ENCODE results near the gene TICRR.

The TICRR gene

DNA sequence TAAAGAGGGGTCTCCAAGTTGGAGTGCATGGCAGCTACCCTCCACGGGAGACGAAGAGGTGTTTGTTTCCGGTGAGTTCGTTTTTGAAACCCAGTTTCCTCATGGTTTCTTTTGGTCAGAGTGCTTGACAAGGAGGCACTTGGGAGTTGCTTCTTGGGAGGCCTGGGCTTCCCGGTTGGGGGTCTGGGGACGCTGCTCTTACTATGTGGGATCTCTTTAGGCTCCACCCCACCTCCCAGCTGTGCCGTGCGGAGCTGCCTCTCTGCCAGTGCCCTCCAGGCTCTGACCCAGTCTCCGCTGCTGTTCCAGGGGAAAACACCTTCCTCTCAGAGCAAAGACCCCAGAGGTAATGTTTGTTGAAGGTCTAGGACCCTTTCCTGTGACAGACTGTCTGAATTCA lies 50.4 kb downstream of the TICRR start:
- Histone ChIP-seq H4K20me1 (peaks cover 23% of the 10 kb centered on the region; the same call in 1 of the 2 replicates), H3K27ac (no peak overlapping the region), H3K36me3 (peaks cover 98% of the 10 kb centered on the region), H3K4me2 (no peak overlapping the region), H3K4me1 (peaks cover 25% of the 10 kb centered on the region), H3K27me3 (no peaks in the 10 kb centered on the region), H3K9ac (no peak overlapping the region), H3K9me3 (no peaks in the 10 kb centered on the region), H3K4me3 (no peak overlapping the region)
- no peak for TF ChIP-seq Cebpa-rat (IDR thresholded peaks at IDR 0.05)

GRCh38 chr15:89627256-89627970 lies 52.1 kb downstream of the TICRR start:
- peaks cover 23% of the 10 kb centered on the region; the same call in 1 of the 2 replicates for H4K20me1 ChIP-seq
- H3K4me2 ChIP-seq, result peak overlapping the region; percentile 3; the same call in 1 of the 2 replicates
- H3K27ac ChIP-seq, result no peak overlapping the region
- H3K27me3 ChIP-seq, result no peaks in the 10 kb centered on the region
- H3K9ac ChIP-seq, result no peak overlapping the region
- peaks cover 98% of the 10 kb centered on the region for H3K36me3 ChIP-seq
- peaks cover 25% of the 10 kb centered on the region for H3K4me1 ChIP-seq
- H3K9me3 ChIP-seq, result peaks cover 14% of the 10 kb centered on the region; the same call in 1 of the 2 replicates
- no peak overlapping the region for H3K4me3 ChIP-seq
- no peak for TF ChIP-seq Cebpa-rat (IDR thresholded peaks at IDR 0.05)

- TF ChIP-seq Cebpa-rat (IDR thresholded peaks at IDR 0.05), result no peak
These were observed 53.0 kb downstream of the TICRR start for GRCh38 chr15:89628301-89628700.

DNA sequence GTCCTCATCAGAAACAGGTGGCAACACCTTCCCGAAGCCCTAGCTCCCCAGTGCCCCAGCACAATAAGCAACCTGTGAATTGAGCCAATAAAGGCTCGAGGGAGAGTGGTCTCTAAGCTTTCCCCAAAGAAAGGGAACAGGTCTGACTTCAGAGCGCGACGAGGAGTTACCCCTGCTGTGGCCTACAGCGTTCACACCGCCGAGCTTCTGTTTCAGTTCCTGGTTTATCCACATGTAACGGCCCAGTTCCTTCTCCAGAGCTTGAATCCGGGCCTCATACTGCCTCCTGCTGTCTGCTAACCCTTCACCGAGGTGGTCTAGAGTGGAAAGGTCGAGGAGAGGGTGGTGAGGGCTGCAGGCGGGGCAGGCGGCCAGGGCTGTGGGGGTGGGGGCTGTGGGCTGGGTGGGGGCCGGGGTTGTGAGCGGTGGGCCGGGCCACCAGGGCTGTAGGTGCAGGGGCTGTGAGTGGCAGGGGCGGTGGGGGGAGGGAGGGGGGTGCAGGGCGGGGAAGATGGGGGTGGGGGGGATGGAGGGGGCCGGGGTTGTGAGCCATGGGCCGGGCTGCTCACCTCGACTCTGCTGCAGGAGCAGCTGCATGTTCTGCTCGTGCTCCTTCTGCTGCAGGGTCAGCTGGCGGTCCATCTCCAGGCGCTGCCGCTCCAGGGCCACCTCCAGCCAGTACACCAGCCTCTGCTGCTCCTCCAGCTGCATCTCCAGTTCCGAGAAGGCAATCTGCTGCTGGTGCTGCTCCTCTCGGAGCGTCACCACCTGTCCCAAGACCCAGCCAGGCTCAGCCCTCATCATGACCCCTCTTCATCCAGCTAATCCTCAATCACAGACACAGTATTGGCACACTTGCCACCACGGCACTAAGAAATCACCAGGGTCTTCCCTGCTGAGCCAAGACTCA lies 53.8 kb downstream of the TICRR start:
- H4K20me1 ChIP-seq, result peaks cover 23% of the 10 kb centered on the region; the same call in 1 of the 2 replicates
- H3K9ac ChIP-seq, result no peak overlapping the region
- peak overlapping the region; percentile 49 for H3K4me2 ChIP-seq
- no peak for TF ChIP-seq Cebpa-rat (IDR thresholded peaks at IDR 0.05)
- H3K27ac ChIP-seq, result peak overlapping the region; percentile 62; the same call in 1 of the 2 replicates
- no peak overlapping the region for H3K4me3 ChIP-seq
- H3K27me3 ChIP-seq, result no peaks in the 10 kb centered on the region
- peaks cover 98% of the 10 kb centered on the region for H3K36me3 ChIP-seq
- H3K4me1 ChIP-seq, result peaks cover 25% of the 10 kb centered on the region
- peaks cover 30% of the 10 kb centered on the region for H3K9me3 ChIP-seq

More at GRCh38 chr15:89628301-89628700, 53.0 kb downstream of the TICRR start:
- peak overlapping the region; percentile 49 for H3K4me2 ChIP-seq
- H3K27me3 ChIP-seq, result no peaks in the 10 kb centered on the region
- peak overlapping the region; percentile 62 for H3K27ac ChIP-seq
- peaks cover 98% of the 10 kb centered on the region for H3K36me3 ChIP-seq
- H3K9ac ChIP-seq, result no peak overlapping the region
- H3K4me3 ChIP-seq, result no peak overlapping the region
- H4K20me1 ChIP-seq, result peaks cover 23% of the 10 kb centered on the region; the same call in 1 of the 2 replicates
- peaks cover 22% of the 10 kb centered on the region for H3K9me3 ChIP-seq
- H3K4me1 ChIP-seq, result peaks cover 25% of the 10 kb centered on the region

- no peak overlapping the region for H3K27ac ChIP-seq
- TF ChIP-seq Cebpa-rat (IDR thresholded peaks at IDR 0.05), result no peak
- H3K4me1 ChIP-seq, result peaks cover 25% of the 10 kb centered on the region
- H3K36me3 ChIP-seq, result peaks cover 96% of the 10 kb centered on the region
- no peak overlapping the region for H3K4me3 ChIP-seq
- peaks cover 23% of the 10 kb centered on the region; the same call in 1 of the 2 replicates for H4K20me1 ChIP-seq
- H3K9me3 ChIP-seq, result peaks cover 36% of the 10 kb centered on the region
- no peak overlapping the region for H3K4me2 ChIP-seq
- H3K9ac ChIP-seq, result no peak overlapping the region
- no peaks in the 10 kb centered on the region for H3K27me3 ChIP-seq
These were observed 54.6 kb downstream of the TICRR start for GRCh38 chr15:89629829-89630228.

- Histone ChIP-seq H4K20me1 (peaks cover 20% of the 10 kb centered on the region; the same call in 1 of the 2 replicates), H3K4me1 (peaks cover 25% of the 10 kb centered on the region), H3K4me3 (no peak overlapping the region), H3K36me3 (peaks cover 92% of the 10 kb centered on the region), H3K27me3 (no peaks in the 10 kb centered on the region), H3K9me3 (peaks cover 36% of the 10 kb centered on the region), H3K27ac (no peak overlapping the region), H3K4me2 (no peak overlapping the region), H3K9ac (no peak overlapping the region)
- TF ChIP-seq Cebpa-rat (IDR thresholded peaks at IDR 0.05), result no peak
These were observed 55.0 kb downstream of the TICRR start for GRCh38 chr15:89630260-89630659.

DNA sequence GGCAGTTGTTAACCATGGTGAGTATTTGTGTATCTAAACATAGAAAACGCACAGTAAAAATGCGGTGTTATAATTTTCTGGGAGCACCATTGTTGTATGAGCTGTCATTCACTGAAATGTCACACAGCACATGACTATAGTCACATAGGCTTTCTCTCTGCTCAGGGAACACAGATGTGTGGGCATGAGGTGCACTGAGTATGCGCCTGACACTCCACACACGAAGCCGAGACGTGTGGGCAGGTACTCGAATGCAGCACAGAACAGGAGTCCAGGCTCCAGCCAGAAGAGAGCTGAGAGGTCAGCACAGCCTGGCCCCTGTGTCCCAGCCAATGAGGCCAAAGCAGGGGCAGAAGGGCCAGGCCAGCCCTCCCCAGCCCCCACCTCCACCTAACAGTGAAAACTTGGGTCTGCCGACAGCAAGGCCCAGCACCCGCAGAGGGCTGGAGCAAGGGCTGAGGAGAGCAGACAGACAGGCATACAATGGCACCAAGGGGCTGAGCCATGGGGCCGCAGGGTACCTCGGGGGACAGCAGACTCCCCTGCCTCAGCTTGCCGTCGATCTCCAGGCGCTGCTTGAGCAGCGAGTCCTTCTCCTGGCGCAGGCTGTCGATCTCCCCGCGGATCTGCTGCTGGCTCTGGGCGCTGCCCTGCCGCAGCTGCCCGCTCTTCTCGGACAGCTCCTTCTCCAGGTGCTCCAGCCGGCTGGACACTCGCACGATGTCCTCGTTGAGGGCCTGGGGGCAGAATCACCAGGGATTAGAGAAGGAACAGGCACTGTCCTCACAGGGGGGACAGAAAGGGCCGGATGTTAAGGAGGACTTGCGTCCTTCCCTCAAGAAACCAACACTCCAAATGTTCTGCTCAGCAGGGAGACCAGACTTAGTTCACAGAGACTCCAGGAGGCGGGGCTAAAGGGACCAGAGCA lies 56.0 kb downstream of the TICRR start:
- peaks cover 25% of the 10 kb centered on the region for H3K4me1 ChIP-seq
- TF ChIP-seq Cebpa-rat (IDR thresholded peaks at IDR 0.05), result no peak
- H3K9me3 ChIP-seq, result peaks cover 36% of the 10 kb centered on the region
- no peak overlapping the region for H3K4me3 ChIP-seq
- no peak overlapping the region for H3K4me2 ChIP-seq
- no peak overlapping the region for H3K9ac ChIP-seq
- H3K27me3 ChIP-seq, result no peaks in the 10 kb centered on the region
- H3K27ac ChIP-seq, result no peak overlapping the region
- peaks cover 11% of the 10 kb centered on the region; the same call in 1 of the 2 replicates for H4K20me1 ChIP-seq
- peaks cover 82% of the 10 kb centered on the region for H3K36me3 ChIP-seq

DNA sequence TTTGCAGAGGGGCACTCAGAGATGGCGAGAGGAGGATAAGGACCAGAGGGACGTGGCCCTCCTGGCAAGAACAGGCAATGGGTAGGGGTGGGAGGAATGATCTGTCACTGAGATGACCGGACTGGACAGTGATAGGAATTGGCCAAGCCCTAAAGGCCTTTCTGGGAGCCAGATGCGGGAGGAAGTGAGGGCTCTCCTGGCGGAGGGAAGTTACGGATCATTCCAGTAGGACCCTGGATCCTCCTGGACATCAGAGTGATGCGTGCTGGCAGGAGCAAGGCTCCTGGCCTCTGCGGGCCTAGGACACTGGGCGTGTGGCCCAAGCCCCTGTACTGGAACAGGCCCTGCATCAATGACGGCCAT lies 56.6 kb downstream of the TICRR start:
- Histone ChIP-seq H3K27ac (no peak overlapping the region), H4K20me1 (peaks cover 4% of the 10 kb centered on the region; the same call in 1 of the 2 replicates), H3K36me3 (peaks cover 76% of the 10 kb centered on the region), H3K4me2 (no peak overlapping the region), H3K4me1 (peaks cover 19% of the 10 kb centered on the region), H3K27me3 (no peaks in the 10 kb centered on the region), H3K4me3 (no peak overlapping the region), H3K9me3 (peaks cover 36% of the 10 kb centered on the region), H3K9ac (no peak overlapping the region)
- no peak for TF ChIP-seq Cebpa-rat (IDR thresholded peaks at IDR 0.05)
